Keratinocyte (primary cell): ENCODE results near the gene MAGI2. TPM values are rescaled to one million over a fixed set of nuclear protein-coding genes. Genes with fewer than 3 reads are reported as not detected.

Experiments
- DNase-seq: peaks from one replicate; pipeline ENCODE4 v3.0.0-alpha.2; 2011; ENCODE audit warnings: low read depth, missing footprints, low spot score
- FAIRE-seq: peaks from 2 replicates; lab custom pipeline; 2011; peaks lifted over from hg19 to GRCh38; lab: Jason Lieb, UNC
- H2AFZ ChIP-seq: 2 replicates; pipeline ENCODE4 v1.6.0; 2012; ENCODE audit warnings: low read length, control low read depth, inconsistent platforms; ENCODE audit not compliant: control insufficient read depth
- H3K27ac ChIP-seq: 2 replicates; pipeline ENCODE4 v1.5.1; 2011; ENCODE audit warnings: low read length; ENCODE audit not compliant: control insufficient read depth, insufficient read depth
- H3K27me3 ChIP-seq: 3 replicates; pipeline ENCODE4 v1.6.0; 2011; ENCODE audit warnings: low read length; ENCODE audit not compliant: control insufficient read depth, insufficient read depth; ENCODE audit errors: extremely low read depth
- H3K36me3 ChIP-seq, 2 experiments: 2 replicates in 1 of 2; 3 replicates in 1 of 2; pipeline ENCODE4 v1.5.1; 2011; ENCODE audit warnings: low read length in 2 of 2, mild to moderate bottlenecking in 1 of 2; ENCODE audit not compliant: control insufficient read depth in 2 of 2, insufficient read depth in 2 of 2; ENCODE audit errors: extremely low read depth in 1 of 2
- H3K4me1 ChIP-seq: 3 replicates; pipeline ENCODE4 v1.5.1; 2011; ENCODE audit warnings: low read length; ENCODE audit not compliant: control insufficient read depth, insufficient read depth; ENCODE audit errors: extremely low read depth
- H3K4me2 ChIP-seq: 3 replicates; pipeline ENCODE4 v1.6.0; 2011; ENCODE audit warnings: low read depth, low read length; ENCODE audit not compliant: control insufficient read depth, insufficient read depth; ENCODE audit errors: extremely low read depth
- H3K4me3 ChIP-seq, 3 experiments: fragments of 200-600 bp in 1 of 3; sonication (generic) in 1 of 3; 2 replicates in 2 of 3; 3 replicates in 1 of 3; pipeline ENCODE4 v1.5.1; 2011 to 2016; ENCODE audit warnings: low read length in 3 of 3, mild to moderate bottlenecking in 3 of 3, control low read depth in 2 of 3, inconsistent platforms in 1 of 3, low read depth in 1 of 3, mixed read lengths in 1 of 3, mixed run types in 1 of 3, moderate library complexity in 1 of 3; ENCODE audit not compliant: control insufficient read depth in 2 of 3, insufficient read depth in 2 of 3; ENCODE audit errors: extremely low read depth in 1 of 3
- H3K79me2 ChIP-seq: 2 replicates; pipeline ENCODE4 v1.6.0; 2012; ENCODE audit warnings: low read length; ENCODE audit not compliant: control insufficient read depth, insufficient read depth
- H3K9ac ChIP-seq: 3 replicates; pipeline ENCODE4 v1.6.0; 2011; ENCODE audit warnings: low read length; ENCODE audit not compliant: control insufficient read depth, insufficient read depth; ENCODE audit errors: extremely low read depth
- H3K9me1 ChIP-seq: 3 replicates; pipeline ENCODE4 v1.6.0; 2011; ENCODE audit warnings: low read length; ENCODE audit not compliant: control insufficient read depth, insufficient read depth; ENCODE audit errors: extremely low read depth
- H3K9me3 ChIP-seq: 2 replicates; pipeline ENCODE4 v1.5.1; 2012; ENCODE audit warnings: low read depth, low read length; ENCODE audit not compliant: control insufficient read depth
- H4K20me1 ChIP-seq: 3 replicates; pipeline ENCODE4 v1.6.0; 2011; ENCODE audit warnings: low read length; ENCODE audit not compliant: control insufficient read depth, insufficient read depth; ENCODE audit errors: extremely low read depth
- EZH2 ChIP-seq: IDR thresholded peaks from one replicate; pipeline ENCODE4 v1.6.1; 2012; ENCODE audit warnings: inconsistent platforms, mild to moderate bottlenecking, low read length, moderate library complexity
- dilution Hi-C: fragments of 300-500 bp; cut with MboI; formaldehyde crosslinking; loops from one replicate; pipeline ENCODE4 v1.7.0; 2020; ENCODE audit warnings: low sequenced_read_pairs; ENCODE audit not compliant: extremely low pct_ligation_motif_present
- polyA plus RNA-seq, 5 experiments: library from polyadenylated mRNA; depleted of rRNA in 3 of 5; stranded (reverse) in 3 of 5; stranded (forward) in 1 of 5; unstranded in 1 of 5; fragments of >200 nt; gene quantifications; 1 replicate in 1 of 5; 2 replicates in 3 of 5; 3 replicates in 1 of 5; pipeline versions ENCODE4 v1.2.1 to v1.2.3, GENCODE V29; 2011 to 2012; ENCODE audit warnings: missing spikeins in 2 of 5, low read depth in 1 of 5, low replicate concordance in 1 of 5
- TF ChIP-seq, protein P1 (sequence below), 3 experiments: IDR thresholded peaks in 1 of 3; conservative IDR thresholded peaks in 1 of 3; optimal IDR thresholded peaks in 1 of 3; 2 replicates in 2 of 3; 3 replicates in 1 of 3; pipeline versions ENCODE3 to v1.5.1; 2011; ENCODE audit warnings: low read length in 3 of 3, mild to moderate bottlenecking in 3 of 3, moderate library complexity in 2 of 3, control low read depth in 1 of 3, inconsistent platforms in 1 of 3; ENCODE audit not compliant: insufficient read depth in 2 of 3; ENCODE audit errors: extremely low read depth in 1 of 3

MAGI2 gene
- polyA plus RNA-seq, 1 donor (not counting 4 experiments of a cell fraction or from before 2014, with no cell fraction given) = 0.07 TPM

DNA sequence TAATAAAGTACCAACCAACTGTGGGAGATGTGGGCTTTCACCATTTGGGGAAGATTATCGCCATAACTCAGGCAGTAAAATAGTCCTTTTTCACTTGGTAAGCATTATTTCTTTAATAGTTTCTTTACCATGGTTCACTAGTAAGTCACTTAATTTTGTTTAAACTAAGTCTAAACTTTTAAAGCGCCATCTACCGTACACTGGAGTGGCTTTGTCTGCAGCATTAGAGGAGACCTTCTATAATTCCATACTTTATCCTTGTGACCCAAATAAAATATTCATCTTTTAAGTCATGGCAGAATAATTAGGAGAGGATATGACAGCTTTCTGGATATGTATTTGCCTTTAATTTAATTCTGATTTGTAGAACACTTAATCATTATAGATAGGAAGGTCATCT is 468.0 kb downstream of the MAGI2 start:
- Histone ChIP-seq H3K9ac (no peak overlapping the region), H3K9me3 (no peaks in the 10 kb centered on the region), H3K27me3 (no peaks in the 10 kb centered on the region), H3K9me1 (no peaks in the 10 kb centered on the region), H3K27ac (no peak overlapping the region), H3K79me2 (no peaks in the 10 kb centered on the region), H3K4me3 (no peak overlapping the region), H3K36me3 (no peaks in the 10 kb centered on the region), H3K4me1 (no peaks in the 10 kb centered on the region), H4K20me1 (no peaks in the 10 kb centered on the region), H2AFZ (no peak overlapping the region), H3K4me2 (no peak overlapping the region)
- FAIRE-seq (no peak), DNase-seq (no peak)
- no peak for TF ChIP-seq EZH2
- TF ChIP-seq, protein P1, sequence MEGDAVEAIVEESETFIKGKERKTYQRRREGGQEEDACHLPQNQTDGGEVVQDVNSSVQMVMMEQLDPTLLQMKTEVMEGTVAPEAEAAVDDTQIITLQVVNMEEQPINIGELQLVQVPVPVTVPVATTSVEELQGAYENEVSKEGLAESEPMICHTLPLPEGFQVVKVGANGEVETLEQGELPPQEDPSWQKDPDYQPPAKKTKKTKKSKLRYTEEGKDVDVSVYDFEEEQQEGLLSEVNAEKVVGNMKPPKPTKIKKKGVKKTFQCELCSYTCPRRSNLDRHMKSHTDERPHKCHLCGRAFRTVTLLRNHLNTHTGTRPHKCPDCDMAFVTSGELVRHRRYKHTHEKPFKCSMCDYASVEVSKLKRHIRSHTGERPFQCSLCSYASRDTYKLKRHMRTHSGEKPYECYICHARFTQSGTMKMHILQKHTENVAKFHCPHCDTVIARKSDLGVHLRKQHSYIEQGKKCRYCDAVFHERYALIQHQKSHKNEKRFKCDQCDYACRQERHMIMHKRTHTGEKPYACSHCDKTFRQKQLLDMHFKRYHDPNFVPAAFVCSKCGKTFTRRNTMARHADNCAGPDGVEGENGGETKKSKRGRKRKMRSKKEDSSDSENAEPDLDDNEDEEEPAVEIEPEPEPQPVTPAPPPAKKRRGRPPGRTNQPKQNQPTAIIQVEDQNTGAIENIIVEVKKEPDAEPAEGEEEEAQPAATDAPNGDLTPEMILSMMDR (optimal IDR thresholded peaks at IDR 0.05 in 1 of 3, IDR thresholded peaks at IDR 0.05 in 1 of 3, conservative IDR thresholded peaks at IDR 0.05 in 1 of 3; ENCODE audit: extremely low read depth in 1 of 3, insufficient read depth in 2 of 3, low read length in 3 of 3) = no peak
- dilution Hi-C loops = no loop called here

DNA sequence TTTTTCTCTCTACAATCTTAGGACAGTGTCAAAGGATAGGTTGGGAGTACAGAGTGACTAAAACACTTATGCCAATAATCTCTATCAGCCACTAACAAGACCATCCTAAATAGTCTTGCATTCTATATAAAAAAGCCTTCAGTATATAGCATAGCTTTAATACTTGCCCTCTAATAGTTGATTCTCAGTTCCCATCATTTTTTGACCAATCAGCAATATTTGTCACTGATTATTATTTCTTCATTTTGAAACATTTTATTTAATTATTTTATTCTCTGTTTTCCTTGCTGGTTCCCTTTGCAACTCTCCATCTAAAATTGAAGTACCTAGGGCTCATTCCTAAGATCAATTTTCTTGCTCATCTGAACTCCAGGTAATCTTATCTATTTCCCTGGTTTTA is 470.0 kb downstream of the MAGI2 start:
- Histone ChIP-seq H3K79me2 (no peaks in the 10 kb centered on the region), H3K27me3 (no peaks in the 10 kb centered on the region), H3K36me3 (no peaks in the 10 kb centered on the region), H3K27ac (no peak overlapping the region), H3K4me2 (no peak overlapping the region), H2AFZ (no peak overlapping the region), H3K4me3 (no peak overlapping the region), H3K9ac (no peak overlapping the region), H3K9me3 (no peaks in the 10 kb centered on the region), H3K4me1 (no peaks in the 10 kb centered on the region), H4K20me1 (no peaks in the 10 kb centered on the region), H3K9me1 (no peaks in the 10 kb centered on the region)
- FAIRE-seq (no peak), DNase-seq (no peak)
- TF ChIP-seq, protein P1 (optimal IDR thresholded peaks at IDR 0.05 in 1 of 3, IDR thresholded peaks at IDR 0.05 in 1 of 3, conservative IDR thresholded peaks at IDR 0.05 in 1 of 3; ENCODE audit: extremely low read depth in 1 of 3, insufficient read depth in 2 of 3, low read length in 3 of 3) = no peak
- TF ChIP-seq EZH2 = no peak
- dilution Hi-C loops = no loop called here
